IPS DF 19.7 (cell line): ENCODE results near the gene RTN4RL2.

ENCODE experiments used
- DNase-seq: peaks from one replicate; pipeline ENCODE4 v3.0.0-alpha.2; 2013; ENCODE audit warnings: low read depth, low spot score

The RTN4RL2 gene

DNA sequence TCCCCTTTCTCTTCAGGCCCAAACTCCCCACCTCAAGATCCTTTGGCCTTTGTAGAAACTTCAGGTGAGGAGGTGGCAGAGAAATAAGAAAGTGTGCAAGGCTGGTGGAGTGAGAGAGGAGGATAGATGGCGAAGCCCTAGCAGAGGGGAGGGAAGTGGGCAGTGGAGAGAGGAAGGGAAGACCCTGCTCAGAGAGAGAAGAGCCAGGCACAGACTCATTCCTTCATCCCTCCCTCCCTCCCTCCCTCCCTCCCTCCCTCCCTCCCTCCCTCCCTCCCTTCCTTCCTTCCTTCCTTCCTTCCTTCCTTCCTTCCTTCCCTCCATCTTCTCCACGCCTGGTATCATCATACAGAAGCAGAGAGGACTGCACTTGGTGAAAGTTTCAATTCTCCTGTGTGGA, 21.0 kb downstream of the RTN4RL2 start:
- no peak for DNase-seq

GRCh38 chr11:57481915-57482781, 21.8 kb downstream of the RTN4RL2 start:
- no peak for DNase-seq

- DNase-seq, result no peak
Observed at GRCh38 chr11:57482782-57483561, 22.6 kb downstream of the RTN4RL2 start.

- DNase-seq, result no peak
Observed at GRCh38 chr11:57483562-57483918, 23.2 kb downstream of the RTN4RL2 start.

DNA sequence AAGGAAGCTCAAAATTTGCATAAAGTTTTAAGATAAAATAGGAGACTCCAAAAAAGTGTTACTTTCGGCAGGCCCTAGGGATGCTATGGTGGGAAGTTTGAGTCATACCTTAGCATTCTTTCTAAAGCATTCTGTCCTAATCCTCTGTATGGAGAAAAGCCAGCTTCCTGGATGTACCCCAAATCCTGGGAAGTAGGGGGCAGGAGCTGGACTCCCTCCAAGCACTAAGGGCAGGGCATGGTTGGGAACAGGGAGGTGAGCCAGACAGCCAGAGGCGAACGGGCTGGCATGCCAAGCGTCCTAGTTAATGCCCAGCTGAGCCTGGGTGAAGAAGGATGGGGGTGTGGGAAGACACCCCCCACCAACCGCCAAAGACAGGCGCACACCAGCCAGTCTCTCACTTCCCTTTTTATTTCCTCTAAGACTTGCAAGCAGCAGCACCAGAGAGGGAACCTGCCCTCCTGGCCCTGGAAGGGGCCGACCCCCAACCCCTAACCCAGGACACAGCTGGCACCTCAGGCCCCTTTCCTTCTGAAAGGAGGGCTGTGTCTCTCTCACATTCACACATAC, 23.9 kb downstream of the RTN4RL2 start:
- DNase-seq, result no peak

DNA sequence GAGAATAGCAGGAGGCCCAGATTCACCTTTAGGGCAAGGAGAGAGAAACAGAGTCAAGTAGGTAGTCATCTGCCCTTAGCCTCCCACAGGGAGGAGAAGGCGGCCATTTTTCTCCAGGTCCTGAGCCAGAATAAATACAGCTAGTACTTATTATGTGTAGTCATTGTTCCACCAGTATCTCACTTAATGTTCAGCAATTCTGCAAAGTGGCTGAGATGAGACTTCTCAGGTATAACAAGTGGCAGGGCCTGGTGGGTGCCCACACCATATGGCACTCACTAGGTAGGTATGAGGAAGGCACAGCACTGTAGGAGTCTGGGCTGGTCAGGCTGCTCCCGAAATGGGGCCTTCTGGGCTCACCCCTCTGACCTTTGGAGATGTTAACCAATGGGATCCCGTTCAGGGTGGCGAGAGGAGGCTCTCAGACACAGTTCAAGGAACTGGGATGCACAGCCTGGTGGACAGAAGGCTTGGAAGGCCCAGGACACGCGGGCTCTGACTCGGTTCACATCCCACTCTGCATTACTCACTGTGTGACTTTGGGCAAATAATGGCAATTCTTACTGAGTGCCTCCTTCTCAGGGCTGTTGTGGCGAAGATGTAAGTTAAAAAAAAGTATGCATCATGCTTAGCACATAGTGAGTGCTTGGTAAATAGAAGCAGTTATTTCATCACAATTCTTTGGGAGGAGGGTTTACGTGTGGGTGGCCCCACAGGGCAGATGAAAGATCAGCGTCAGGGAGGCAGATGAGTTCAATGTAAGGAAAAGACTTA, 25.1 kb downstream of the RTN4RL2 start:
- DNase-seq, result no peak

DNA sequence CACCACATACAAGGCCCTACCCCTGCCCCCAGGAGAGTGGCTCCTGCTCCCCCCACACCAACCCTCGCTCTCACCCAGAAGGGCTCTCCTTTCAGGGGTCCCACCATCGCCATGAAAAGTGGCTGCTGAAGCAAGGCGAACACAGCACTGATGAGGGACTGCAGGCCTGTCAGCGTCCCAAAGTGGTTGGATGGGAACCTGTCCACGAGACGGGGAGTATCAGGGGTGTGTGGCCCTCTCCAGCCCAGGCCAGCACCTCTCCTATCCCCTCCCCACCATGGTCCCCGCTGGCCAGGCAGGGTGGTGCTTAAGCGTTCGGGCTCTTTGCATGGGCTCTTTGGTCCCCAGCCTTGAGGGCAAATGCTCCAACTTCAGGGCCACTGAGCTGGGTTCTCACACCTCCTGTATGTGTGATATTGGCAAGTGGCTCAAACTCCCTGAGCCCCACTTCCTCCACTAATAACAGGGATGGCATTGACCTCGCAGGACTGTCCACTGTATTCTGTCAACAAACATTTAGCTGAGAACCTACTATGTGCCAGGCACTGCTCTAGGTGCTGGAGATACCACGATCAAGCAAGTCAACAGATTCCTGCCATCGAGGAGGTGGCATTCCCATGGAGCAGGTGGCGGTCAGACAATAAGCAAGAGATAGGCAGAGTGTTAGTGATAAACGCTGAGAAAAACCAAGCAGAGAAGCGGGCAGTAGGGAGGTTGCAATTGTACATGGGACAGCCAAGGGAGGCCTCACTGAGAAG, 26.9 kb downstream of the RTN4RL2 start:
- DNase-seq, result no peak

- no peak for DNase-seq
Observed at GRCh38 chr11:57487920-57488659, 27.8 kb downstream of the RTN4RL2 start.

DNA sequence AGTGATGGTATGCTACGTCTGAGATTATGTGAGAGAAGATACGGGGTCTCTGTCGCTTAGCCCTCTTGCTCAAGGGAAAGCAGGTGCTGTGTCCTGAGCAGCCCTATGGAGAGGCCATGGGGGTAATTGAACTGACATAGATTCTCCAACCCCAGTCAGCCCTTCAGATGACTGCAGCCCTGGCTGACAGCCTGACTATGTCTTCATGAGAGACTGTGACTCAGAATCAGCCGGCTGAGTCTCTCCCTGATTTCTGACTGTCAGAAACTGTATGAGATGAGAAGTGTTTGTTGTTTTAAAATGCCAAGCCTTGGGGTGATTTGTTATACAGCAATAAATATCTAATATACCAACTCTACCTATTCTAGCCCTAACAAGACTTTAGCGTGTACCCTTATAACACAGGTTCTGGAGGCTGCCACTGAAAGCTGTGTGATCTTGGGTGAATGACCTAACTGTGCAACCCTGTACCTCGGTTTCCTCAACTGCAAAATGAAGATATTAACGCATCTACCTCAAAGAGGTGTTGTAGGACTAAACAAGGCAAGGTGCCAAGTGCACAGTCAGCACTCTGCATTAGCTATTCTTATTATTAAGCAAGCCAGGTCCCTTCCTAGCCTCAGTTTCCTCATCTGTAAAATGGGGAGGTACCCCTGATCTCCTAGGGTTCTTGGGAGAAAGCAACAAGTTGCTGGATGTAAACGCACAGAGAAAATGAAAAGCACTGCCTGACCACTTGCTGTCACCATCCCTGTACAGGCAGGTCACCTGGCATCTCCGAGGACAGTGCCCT, 30.3 kb downstream of the RTN4RL2 start:
- DNase-seq, result no peak

DNA sequence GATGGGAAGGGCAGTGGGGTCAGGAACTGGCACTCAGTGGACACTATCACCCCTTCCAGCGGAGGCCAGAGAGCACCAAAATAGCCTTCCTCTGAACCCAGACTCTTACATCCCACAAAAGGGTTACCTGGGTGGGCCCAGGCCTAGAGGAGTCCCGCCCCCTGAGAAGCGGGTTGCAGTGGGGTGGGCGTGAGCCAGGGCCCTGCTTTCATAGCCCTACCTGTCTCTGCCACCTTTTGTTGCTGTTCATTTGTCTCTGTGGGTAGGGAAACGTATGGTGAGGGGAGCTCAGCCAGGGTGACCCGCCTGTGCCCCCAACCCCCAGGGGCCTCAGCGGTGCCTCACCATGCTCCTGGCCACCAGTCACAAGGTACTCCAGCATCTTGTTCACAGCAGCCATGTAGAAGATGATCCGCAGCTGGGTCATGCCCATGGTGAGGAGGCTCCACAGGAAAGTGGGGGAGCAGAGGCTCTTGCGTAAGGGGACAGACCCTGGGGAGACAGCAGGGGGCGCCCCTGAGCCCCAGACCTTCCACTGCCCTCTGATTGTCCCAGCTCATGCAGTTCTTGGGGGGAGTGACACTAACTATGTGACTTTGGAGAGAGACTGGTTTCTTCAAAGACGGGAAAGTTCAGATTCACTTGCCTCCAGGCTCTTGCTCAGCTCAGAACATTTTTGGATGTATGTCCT, 31.2 kb downstream of the RTN4RL2 start:
- DNase-seq, result no peak

DNA sequence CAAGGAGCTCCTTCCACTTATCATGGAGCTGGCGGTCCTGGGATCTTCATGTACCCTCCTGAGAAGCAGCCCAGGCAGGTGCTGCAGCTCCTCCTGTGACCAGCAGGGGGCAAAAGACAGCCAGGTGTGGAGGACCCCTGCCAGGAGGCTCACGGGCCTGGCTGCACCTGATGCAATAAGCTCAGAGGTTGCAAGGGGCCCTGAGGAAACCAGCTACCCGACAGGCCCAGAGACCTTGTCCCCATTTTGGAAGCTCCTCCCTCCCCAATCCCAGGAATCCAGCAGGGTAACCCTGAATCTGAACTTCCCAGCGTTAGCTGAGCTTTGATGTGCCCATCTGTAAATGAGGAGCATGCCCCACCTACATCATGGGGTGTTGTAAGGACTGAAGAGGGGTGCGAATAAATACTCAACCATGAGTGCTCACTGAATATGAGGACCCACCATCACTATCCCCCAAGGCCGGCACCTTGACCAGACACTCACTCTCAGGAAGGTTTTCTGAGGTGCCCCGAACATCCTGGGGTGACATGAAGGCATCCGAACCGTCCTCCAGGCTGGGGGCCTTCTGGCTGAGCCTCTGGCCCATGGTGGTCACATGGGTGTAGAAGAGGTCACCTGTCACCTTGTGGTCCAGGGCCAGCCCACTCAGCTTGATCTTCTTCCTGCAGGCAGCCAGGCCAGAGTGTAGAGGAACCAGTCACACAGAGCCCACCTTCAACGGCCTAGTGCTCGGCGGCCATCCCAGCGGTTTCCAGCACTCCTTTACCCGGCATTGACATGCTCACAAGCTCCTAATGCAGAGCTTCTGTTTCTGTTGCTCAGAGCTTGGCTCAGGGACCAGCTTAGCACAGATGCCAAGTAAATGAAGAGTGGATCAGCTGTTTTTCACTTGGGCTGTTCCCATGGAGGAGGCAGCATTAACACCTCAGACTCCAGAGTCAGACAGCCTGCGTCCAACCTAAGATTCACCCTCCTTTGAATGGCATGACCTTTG, 33.5 kb downstream of the RTN4RL2 start:
- no peak for DNase-seq

DNA sequence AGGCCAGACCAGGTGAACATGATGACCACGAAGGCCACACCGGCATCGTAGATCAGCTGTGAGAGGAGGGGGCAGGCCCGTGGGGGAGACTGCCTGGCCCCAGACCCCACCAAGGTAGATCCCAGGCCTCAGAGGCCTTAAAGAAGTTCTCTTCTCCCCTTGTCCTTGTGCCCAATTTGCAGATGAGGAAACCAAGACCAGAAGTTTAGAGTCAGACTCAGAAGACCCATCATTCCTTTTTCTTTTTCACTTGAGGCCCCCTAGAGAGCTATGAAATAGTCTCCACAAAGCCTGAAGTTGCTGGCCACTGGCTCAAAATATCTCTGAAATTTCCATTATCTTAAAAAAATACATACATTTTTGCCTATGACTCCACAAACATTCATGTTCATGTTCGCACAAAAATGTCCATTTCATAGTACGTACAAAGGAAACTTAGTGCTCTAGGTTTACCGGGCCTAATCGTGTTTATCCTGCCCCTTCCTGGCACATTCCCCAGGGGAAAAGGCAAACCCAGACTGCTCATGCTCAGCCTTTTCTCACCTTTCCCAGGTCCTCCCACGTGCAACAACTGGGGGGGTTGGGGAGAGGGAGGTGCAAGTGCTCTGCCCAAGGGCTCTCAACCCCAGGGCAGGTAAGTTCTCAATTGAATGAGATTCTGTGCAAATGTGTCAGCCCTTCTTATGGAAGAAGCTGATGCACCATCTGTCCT, 35.9 kb downstream of the RTN4RL2 start:
- DNase-seq, result no peak

GRCh38 chr11:57497303-57498247, 37.2 kb downstream of the RTN4RL2 start:
- DNase-seq, result no peak

GRCh38 chr11:57498540-57498939, 38.2 kb downstream of the RTN4RL2 start:
- no peak for DNase-seq

DNA sequence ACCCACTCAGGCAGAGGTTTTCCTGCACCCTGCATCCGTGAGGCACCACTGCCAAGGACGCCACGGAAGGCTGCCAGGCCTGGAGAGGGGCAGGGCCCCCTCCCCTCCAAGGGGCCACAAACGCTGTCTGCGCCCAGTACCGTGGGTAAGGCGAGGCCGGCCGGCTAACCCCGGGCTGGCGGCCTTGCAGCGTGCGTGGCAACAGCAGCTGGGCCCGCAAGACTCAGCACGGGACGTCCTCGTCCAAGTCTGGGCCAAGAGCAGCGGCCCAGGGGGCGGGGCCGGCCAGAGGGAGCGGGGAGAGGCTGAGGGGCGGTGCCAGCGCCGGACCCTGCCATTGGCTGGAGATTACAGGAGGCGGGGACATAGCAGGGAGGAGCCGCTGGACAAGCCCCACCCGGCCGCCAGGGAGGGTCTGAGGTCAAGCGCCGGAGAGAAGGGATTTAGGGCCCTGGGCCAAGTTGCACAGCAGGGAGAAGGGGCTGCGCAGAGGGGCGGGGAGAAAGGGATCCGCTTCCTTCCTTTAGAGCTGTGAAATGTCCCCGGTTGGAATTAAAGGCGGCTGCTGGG, 39.2 kb downstream of the RTN4RL2 start:
- peak; percentile 77 for DNase-seq
